Loucy (cell line): ENCODE data around the gene PARN.
"Not testable (repeated sequence)": the region's sequence is repeated elsewhere in the genome, so short reads cannot be mapped to it uniquely, and the experiment has no call there.

Experiments
- H2AFZ ChIP-seq: fragments of 200-600 bp; sonication (generic); 2 replicates; pipeline ENCODE4 v1.6.0; 2016; ENCODE audit warnings: antibody characterized with exemption, mild to moderate bottlenecking, low read length, moderate library complexity
- H3F3A ChIP-seq: fragments of 200-600 bp; 2 replicates; pipeline ENCODE4 v1.6.0; 2016; ENCODE audit warnings: antibody characterized with exemption, low read depth, mild to moderate bottlenecking
- H3K27me3 ChIP-seq: fragments of 200-600 bp; sonication (generic); 2 replicates; pipeline ENCODE4 v1.6.1; 2014; ENCODE audit warnings: low read length, mild to moderate bottlenecking; ENCODE audit not compliant: insufficient read depth, poor library complexity, severe bottlenecking
- H3K36me3 ChIP-seq: fragments of 200-600 bp; sonication (generic); 2 replicates; pipeline ENCODE4 v1.6.1; 2016; ENCODE audit warnings: low read length; ENCODE audit not compliant: insufficient read depth
- H3K4me1 ChIP-seq: fragments of 200-600 bp; sonication (generic); 2 replicates; pipeline ENCODE4 v1.5.1; 2014; ENCODE audit warnings: low read length, mild to moderate bottlenecking; ENCODE audit not compliant: insufficient read depth, poor library complexity, severe bottlenecking
- H3K4me2 ChIP-seq: fragments of 200-600 bp; sonication (generic); 2 replicates; pipeline ENCODE4 v1.6.0; 2014; ENCODE audit warnings: antibody characterized with exemption, low read length, low read depth, mild to moderate bottlenecking; ENCODE audit not compliant: poor library complexity, severe bottlenecking
- H3K4me3 ChIP-seq: fragments of 200-600 bp; sonication (generic); 2 replicates; pipeline ENCODE4 v1.5.1; 2014; ENCODE audit warnings: low read length, mild to moderate bottlenecking, mixed read lengths; ENCODE audit not compliant: poor library complexity, severe bottlenecking
- H3K79me2 ChIP-seq: fragments of 200-600 bp; sonication (generic); 2 replicates; pipeline ENCODE4 v1.6.1; 2014; ENCODE audit warnings: low read length; ENCODE audit not compliant: insufficient read depth
- H3K9ac ChIP-seq: fragments of 200-600 bp; sonication (generic); 2 replicates; pipeline ENCODE4 v1.6.0; 2014; ENCODE audit warnings: mild to moderate bottlenecking, low read depth, low read length, moderate library complexity; ENCODE audit not compliant: poor library complexity, severe bottlenecking
- H3K9me2 ChIP-seq: fragments of 200-600 bp; sonication (generic); replicated peaks from 2 replicates; pipeline ENCODE4 v1.6.1; 2016; ENCODE audit warnings: low read depth, low read length, mixed read lengths
- H3K9me3 ChIP-seq: fragments of 200-600 bp; sonication (generic); 2 replicates; pipeline ENCODE4 v1.6.1; 2014; ENCODE audit warnings: mild to moderate bottlenecking, antibody characterized with exemption, low read length, low read depth; ENCODE audit not compliant: insufficient read depth
- H4K20me1 ChIP-seq: fragments of 200-600 bp; sonication (generic); 2 replicates; pipeline ENCODE4 v1.6.0; 2014; ENCODE audit warnings: antibody characterized with exemption, low read length, mild to moderate bottlenecking; ENCODE audit not compliant: insufficient read depth, poor library complexity, severe bottlenecking
- CTCF ChIP-seq: fragments of 200-600 bp; sonication (generic); conservative IDR thresholded peaks from 2 replicates; pipeline ENCODE4 v1.5.1; 2014; ENCODE audit warnings: mild to moderate bottlenecking, antibody characterized with exemption, low read length
- EZH2phosphoT487 ChIP-seq: fragments of 200-600 bp; IDR thresholded peaks from 2 replicates; pipeline ENCODE4 v1.6.1; 2018; ENCODE audit warnings: antibody characterized with exemption, mild to moderate bottlenecking, moderate library complexity, borderline replicate concordance

The PARN gene

DNA sequence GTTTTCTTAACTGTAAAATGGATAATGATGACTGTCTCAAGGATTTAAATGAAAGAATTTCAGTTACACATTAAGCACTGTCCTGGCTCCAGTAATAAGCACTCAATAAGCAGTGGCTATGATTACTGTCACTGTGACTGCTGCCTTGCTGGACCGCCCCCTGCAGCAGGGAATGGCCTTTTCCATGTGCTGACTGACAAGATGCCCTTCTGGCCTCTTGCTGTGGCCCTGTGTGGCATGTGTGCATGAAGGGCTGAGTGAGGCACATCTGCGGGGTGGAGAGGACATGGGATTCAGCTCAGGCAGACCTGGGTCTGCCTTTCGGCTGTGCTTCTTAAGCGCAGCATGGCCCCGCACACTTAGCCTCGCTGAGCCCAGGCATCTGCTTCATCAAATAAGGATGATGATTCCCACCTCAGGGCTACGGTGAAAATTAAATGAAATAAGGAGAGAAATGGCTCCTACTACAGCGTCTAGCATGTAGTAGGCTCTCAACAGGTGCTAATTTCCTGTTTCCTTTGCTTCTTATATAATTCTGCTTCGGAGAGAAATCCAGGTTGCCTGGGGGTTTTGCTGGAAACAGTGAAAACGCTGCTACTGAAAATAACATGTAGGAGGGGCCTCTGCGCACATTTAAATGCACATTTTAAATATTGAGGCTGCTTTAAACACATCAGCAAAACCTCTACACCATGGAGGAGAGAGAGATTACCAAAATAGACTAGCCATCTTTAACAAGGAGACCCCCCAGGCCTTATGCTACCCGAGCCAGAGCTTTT lies 183.9 kb downstream of the PARN start:
- Histone ChIP-seq H2AFZ (no peak overlapping the region), H3K9me3 (no peaks in the 10 kb centered on the region), H3K79me2 (no peaks in the 10 kb centered on the region), H3K9ac (no peak overlapping the region), H4K20me1 (no peaks in the 10 kb centered on the region), H3K36me3 (peaks cover 11% of the 10 kb centered on the region; the same call in 1 of the 2 replicates), H3K9me2 (no peaks in the 10 kb centered on the region), H3K4me2 (no peak overlapping the region), H3K4me3 (no peak overlapping the region), H3K27me3 (no peaks in the 10 kb centered on the region), H3F3A (no peaks in the 10 kb centered on the region), H3K4me1 (no peaks in the 10 kb centered on the region)
- no peak for TF ChIP-seq CTCF

- no peaks in the 10 kb centered on the region for H3K4me1 ChIP-seq
- no peaks in the 10 kb centered on the region for H4K20me1 ChIP-seq
- no peaks in the 10 kb centered on the region for H3F3A ChIP-seq
- H3K4me3 ChIP-seq = no peak overlapping the region
- H3K79me2 ChIP-seq = no peaks in the 10 kb centered on the region
- no peaks in the 10 kb centered on the region for H3K9me3 ChIP-seq
- H3K36me3 ChIP-seq = peaks cover 11% of the 10 kb centered on the region; the same call in 1 of the 2 replicates
- H3K9me2 ChIP-seq = no peaks in the 10 kb centered on the region
- H3K27me3 ChIP-seq = no peaks in the 10 kb centered on the region
- TF ChIP-seq CTCF (no peak), EZH2phosphoT487 (no peak)
- H3K9ac ChIP-seq = no peak overlapping the region
- no peak overlapping the region for H2AFZ ChIP-seq
- no peak overlapping the region for H3K4me2 ChIP-seq
Observed at GRCh38 chr16:14444979-14445810, 184.9 kb downstream of the PARN start.

- not testable (repeated sequence) for H4K20me1 ChIP-seq, H3K4me1 ChIP-seq, H2AFZ ChIP-seq, H3K79me2 ChIP-seq, H3K9me3 ChIP-seq, H3K36me3 ChIP-seq, H3F3A ChIP-seq, H3K4me3 ChIP-seq, H3K9ac ChIP-seq, H3K4me2 ChIP-seq, H3K27me3 ChIP-seq, H3K9me2 ChIP-seq
Observed at GRCh38 chr16:14441533-14441932, 188.5 kb downstream of the PARN start.
